Measurements from ENCODE around the gene DPH3. TPM values are rescaled to one million over a fixed set of nuclear protein-coding genes. Genes with fewer than 3 reads are reported as not detected.

DPH3 gene
- total RNA-seq, 1 donor from 2014 or later = 30.2 TPM

GRCh38 chr3:16308727-16309126 is 44.0 kb upstream of the DPH3 start:
- DNase-seq (ENCODE audit: extremely low spot score, unreplicated experiment) = no peak
- H3K4me1 Mint-ChIP-seq (ENCODE audit: unreplicated experiment) = peaks cover 10% of the 10 kb centered on the region
- peaks cover 47% of the 10 kb centered on the region for H3K36me3 Mint-ChIP-seq
- no peak overlapping the region for H3K4me3 Mint-ChIP-seq
- TF ChIP-seq CTCF (conservative IDR thresholded peaks at IDR 0.05) = no peak
- no peak overlapping the region for H3K27ac Mint-ChIP-seq
- no peaks in the 10 kb centered on the region for H3K27me3 Mint-ChIP-seq
- peaks cover 5% of the 10 kb centered on the region for H3K9me3 Mint-ChIP-seq

- H3K27me3 Mint-ChIP-seq = no peaks in the 10 kb centered on the region
Measured at GRCh38 chr3:16307832-16308531, 43.2 kb upstream of the DPH3 start.

GRCh38 chr3:16305111-16305541 is 40.4 kb upstream of the DPH3 start:
- no peak for DNase-seq (ENCODE audit: extremely low spot score, unreplicated experiment)
- H3K27me3 Mint-ChIP-seq = no peaks in the 10 kb centered on the region
- no peak overlapping the region for H3K27ac Mint-ChIP-seq
- TF ChIP-seq CTCF (conservative IDR thresholded peaks at IDR 0.05) = no peak
- peaks cover 5% of the 10 kb centered on the region for H3K9me3 Mint-ChIP-seq
- peaks cover 47% of the 10 kb centered on the region for H3K36me3 Mint-ChIP-seq
- H3K4me3 Mint-ChIP-seq = no peak overlapping the region
- H3K4me1 Mint-ChIP-seq (ENCODE audit: unreplicated experiment) = peaks cover 12% of the 10 kb centered on the region

More at GRCh38 chr3:16307832-16308531, 43.2 kb upstream of the DPH3 start:
- no peak for DNase-seq (ENCODE audit: extremely low spot score, unreplicated experiment)
- H3K4me3 Mint-ChIP-seq = no peak overlapping the region
- H3K27ac Mint-ChIP-seq = no peak overlapping the region
- H3K4me1 Mint-ChIP-seq (ENCODE audit: unreplicated experiment) = peaks cover 10% of the 10 kb centered on the region
- H3K9me3 Mint-ChIP-seq = peaks cover 5% of the 10 kb centered on the region
- no peak for TF ChIP-seq CTCF (conservative IDR thresholded peaks at IDR 0.05)
- peaks cover 52% of the 10 kb centered on the region for H3K36me3 Mint-ChIP-seq

GRCh38 chr3:16304061-16305010 is 39.6 kb upstream of the DPH3 start:
- Mint-ChIP-seq H3K27me3 (no peaks in the 10 kb centered on the region), H3K27ac (no peak overlapping the region), H3K4me3 (no peak overlapping the region), H3K4me1 (ENCODE audit: unreplicated experiment) (peaks cover 12% of the 10 kb centered on the region), H3K36me3 (peaks cover 41% of the 10 kb centered on the region), H3K9me3 (no peaks in the 10 kb centered on the region)
- TF ChIP-seq CTCF (conservative IDR thresholded peaks at IDR 0.05) = no peak
- no peak for DNase-seq (ENCODE audit: extremely low spot score, unreplicated experiment)

- Mint-ChIP-seq H3K4me3 (no peak overlapping the region), H3K4me1 (ENCODE audit: unreplicated experiment) (peaks cover 12% of the 10 kb centered on the region), H3K9me3 (no peaks in the 10 kb centered on the region), H3K27ac (no peak overlapping the region), H3K27me3 (no peaks in the 10 kb centered on the region), H3K36me3 (peaks cover 41% of the 10 kb centered on the region)
- TF ChIP-seq CTCF (conservative IDR thresholded peaks at IDR 0.05) = no peak
- DNase-seq (ENCODE audit: extremely low spot score, unreplicated experiment) = no peak
Measured at GRCh38 chr3:16303037-16303575, 38.4 kb upstream of the DPH3 start.

Data from type B pancreatic cell (in vitro differentiated cells).